Measurements from ENCODE around the gene MTHFD1L. TPM values are rescaled to one million over a fixed set of nuclear protein-coding genes. Genes with fewer than 3 reads are reported as not detected.

Gene MTHFD1L
- total RNA-seq, 5 donors from 2014 or later (not counting 1 experiment from before 2014, with no cell fraction given), result 9.3 to 34.2 (median 26.7) TPM

DNA sequence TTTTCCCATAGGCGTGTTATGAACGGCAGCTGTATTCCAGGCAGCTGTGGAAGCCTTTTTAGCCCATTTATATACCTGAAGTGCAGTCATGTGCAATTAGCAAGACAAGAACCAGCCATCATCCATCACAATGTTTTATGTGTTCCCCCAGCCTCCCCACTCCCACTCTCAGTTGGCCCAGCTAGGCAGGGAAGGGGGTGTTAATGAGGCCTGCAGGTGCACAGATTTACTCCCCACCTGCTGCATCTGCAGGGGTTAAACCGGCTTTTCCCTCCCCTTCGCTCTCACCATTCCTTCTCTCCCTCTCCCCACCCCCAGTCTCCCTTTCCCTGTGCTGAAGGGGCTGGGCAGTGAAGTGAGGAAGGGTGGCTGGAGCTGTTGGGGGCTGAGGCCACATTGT lies 224.5 kb downstream of the MTHFD1L start:
- 100% methylated on average over 2 of the region's 4 CpGs for WGBS (ENCODE audit: insufficient coverage)

DNA sequence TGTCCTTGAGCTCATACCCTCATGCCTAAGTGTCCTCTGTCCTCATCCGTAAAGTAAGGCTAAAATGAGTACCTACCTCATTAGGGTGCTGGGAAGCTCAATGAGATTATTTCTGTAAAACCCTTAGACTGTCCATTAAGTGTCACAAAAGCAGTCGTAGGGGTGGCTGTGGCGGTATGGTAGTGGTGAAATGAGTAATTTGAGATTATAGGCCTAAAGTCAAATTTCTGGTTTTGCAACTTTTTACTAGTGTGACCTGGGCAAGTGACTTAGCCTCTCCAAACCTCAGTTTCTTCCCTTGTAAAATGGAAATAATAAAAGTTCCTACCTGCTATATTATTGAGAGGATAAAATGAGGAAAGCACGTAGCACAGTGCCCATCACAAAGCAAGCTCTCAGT lies 226.1 kb downstream of the MTHFD1L start:
- Histone ChIP-seq H3K27ac (ENCODE audit: low read length) (no peak overlapping the region), H3K36me3 (ENCODE audit: control insufficient read depth in 2 of 2, extremely low read depth in 1 of 2, insufficient read depth in 1 of 2, low read length in 1 of 2) (peaks cover 0 to 2% of the 10 kb centered on the region in 2 donors), H3K4me1 (ENCODE audit: control insufficient read depth in 1 of 2, extremely low read depth in 1 of 2, insufficient read depth in 2 of 2, low read length in 2 of 2) (no peaks in the 10 kb centered on the region), H3K4me3 (ENCODE audit: control insufficient read depth in 1 of 2, extremely low read depth in 1 of 2, low read length in 1 of 2) (no peak overlapping the region), H3K9me3 (no peaks in the 10 kb centered on the region), H3K27me3 (replicated peaks in 1 of 2; ENCODE audit: control insufficient read depth in 2 of 2, extremely low read depth in 1 of 2, insufficient read depth in 2 of 2, low read length in 1 of 2) (no peaks in the 10 kb centered on the region)
- ChIA-PET POLR2A (no interaction called here), CTCF (interaction anchor here in 1 of 2 donors (0.5 kb wide), 1 partner anchor 10 kb away, joined by 4 read pairs; no protein-coding TSS in a partner anchor)
- Mint-ChIP-seq H3K9me3 (no peaks in the 10 kb centered on the region), H3K27me3 (no peaks in the 10 kb centered on the region), H3K4me3 (no peak overlapping the region), H3K27ac (no peak overlapping the region), H3K36me3 (peaks cover 48% of the 10 kb centered on the region), H3K4me1 (no peaks in the 10 kb centered on the region)
- ATAC-seq (replicated peaks in 1 of 4) (no peak), DNase-seq (no peak)
- WGBS (ENCODE audit: insufficient coverage), result 100% methylated on average over 1 of the region's 4 CpGs

More for the DNA sequence above, 224.5 kb downstream of the MTHFD1L start:
- Mint-ChIP-seq H3K27ac (no peak overlapping the region), H3K9me3 (no peaks in the 10 kb centered on the region), H3K27me3 (no peaks in the 10 kb centered on the region), H3K4me1 (no peaks in the 10 kb centered on the region), H3K4me3 (no peak overlapping the region), H3K36me3 (peaks cover 37% of the 10 kb centered on the region)
- no peaks in the 10 kb centered on the region for H3K9me3 ChIP-seq
- ATAC-seq (replicated peaks in 1 of 4) (no peak), DNase-seq (no peak)
- no peak overlapping the region for H3K4me3 ChIP-seq (ENCODE audit: control insufficient read depth in 1 of 2, extremely low read depth in 1 of 2, low read length in 1 of 2)
- no peaks in the 10 kb centered on the region for H3K27me3 ChIP-seq (replicated peaks in 1 of 2; ENCODE audit: control insufficient read depth in 2 of 2, extremely low read depth in 1 of 2, insufficient read depth in 2 of 2, low read length in 1 of 2)
- no peaks in the 10 kb centered on the region for H3K4me1 ChIP-seq (ENCODE audit: control insufficient read depth in 1 of 2, extremely low read depth in 1 of 2, insufficient read depth in 2 of 2, low read length in 2 of 2)
- ChIA-PET CTCF (no interaction called here), POLR2A (no interaction called here)
- no peak overlapping the region for H3K27ac ChIP-seq (ENCODE audit: low read length)
- H3K36me3 ChIP-seq (ENCODE audit: control insufficient read depth in 2 of 2, extremely low read depth in 1 of 2, insufficient read depth in 1 of 2, low read length in 1 of 2), result peaks cover 0 to 2% of the 10 kb centered on the region in 2 donors

DNA sequence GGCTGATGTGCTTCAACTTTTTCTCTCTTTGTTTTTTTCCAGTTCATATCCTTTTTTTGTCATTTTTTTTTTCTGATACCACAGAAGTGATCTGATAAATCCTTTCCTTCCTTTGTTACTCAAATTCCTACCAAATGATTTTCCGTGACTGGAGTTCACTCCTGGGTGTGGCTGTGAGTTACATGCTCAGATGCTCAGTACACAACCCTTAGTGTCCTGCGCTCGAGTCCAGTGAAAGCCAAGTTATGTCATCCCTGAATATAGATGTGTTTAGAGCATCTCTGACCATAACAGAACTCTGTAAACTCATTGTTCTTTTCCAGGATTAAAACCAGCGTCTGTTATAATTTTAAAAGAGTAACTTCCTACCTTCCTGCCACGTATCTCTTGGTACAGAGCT lies 227.1 kb downstream of the MTHFD1L start:
- ATAC-seq (replicated peaks in 1 of 4) (no peak), DNase-seq (no peak)
- Histone ChIP-seq H3K4me3 (ENCODE audit: control insufficient read depth in 1 of 2, extremely low read depth in 1 of 2, low read length in 1 of 2) (no peak overlapping the region), H3K4me1 (ENCODE audit: control insufficient read depth in 1 of 2, extremely low read depth in 1 of 2, insufficient read depth in 2 of 2, low read length in 2 of 2) (no peaks in the 10 kb centered on the region), H3K27me3 (replicated peaks in 1 of 2; ENCODE audit: control insufficient read depth in 2 of 2, extremely low read depth in 1 of 2, insufficient read depth in 2 of 2, low read length in 1 of 2) (no peaks in the 10 kb centered on the region), H3K9me3 (no peaks in the 10 kb centered on the region), H3K27ac (ENCODE audit: low read length) (no peak overlapping the region), H3K36me3 (ENCODE audit: control insufficient read depth in 2 of 2, extremely low read depth in 1 of 2, insufficient read depth in 1 of 2, low read length in 1 of 2) (peaks cover 0 to 2% of the 10 kb centered on the region in 2 donors)
- Mint-ChIP-seq H3K27ac (no peak overlapping the region), H3K27me3 (no peaks in the 10 kb centered on the region), H3K36me3 (peaks cover 58% of the 10 kb centered on the region), H3K4me1 (no peaks in the 10 kb centered on the region), H3K9me3 (no peaks in the 10 kb centered on the region), H3K4me3 (no peak overlapping the region)
- POLR2A ChIA-PET, result no interaction called here
- no CpG with 5 or more reads among the region's 5 CpGs for whole genome bisulfite sequencing (ENCODE audit: insufficient coverage)
- CTCF ChIA-PET, result interaction anchor here in 1 of 2 donors (0.6 kb wide), 1 partner anchor 11 kb away, joined by 5 read pairs; no protein-coding TSS in a partner anchor

DNA sequence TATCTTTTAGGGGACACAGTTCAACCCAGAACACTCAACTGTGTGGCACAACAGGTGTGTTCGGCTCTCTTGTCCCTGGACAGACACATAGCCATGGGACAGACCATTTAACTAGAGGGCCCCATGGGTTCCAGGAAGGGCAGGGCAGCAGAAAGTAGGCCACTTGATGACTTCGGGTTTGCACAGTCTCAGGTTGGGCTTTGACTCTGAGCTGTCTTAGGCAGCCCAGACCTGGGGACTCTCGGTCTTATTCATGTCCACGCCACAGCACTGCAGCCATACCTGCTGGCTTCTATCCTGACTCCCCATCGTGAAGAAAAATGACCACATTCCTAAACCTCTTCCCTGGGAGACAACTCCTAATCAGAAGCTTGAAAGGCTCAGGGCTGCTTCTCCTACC lies 228.2 kb downstream of the MTHFD1L start:
- Mint-ChIP-seq H3K27ac (no peak overlapping the region), H3K4me3 (no peak overlapping the region), H3K36me3 (peaks cover 59% of the 10 kb centered on the region), H3K27me3 (no peaks in the 10 kb centered on the region), H3K4me1 (no peaks in the 10 kb centered on the region), H3K9me3 (no peaks in the 10 kb centered on the region)
- POLR2A ChIA-PET, result no interaction called here
- H3K27me3 ChIP-seq (replicated peaks in 1 of 2; ENCODE audit: control insufficient read depth in 2 of 2, extremely low read depth in 1 of 2, insufficient read depth in 2 of 2, low read length in 1 of 2), result no peaks in the 10 kb centered on the region
- WGBS (ENCODE audit: insufficient coverage), result 82% methylated on average over 5 of the region's 5 CpGs
- peaks cover 0 to 2% of the 10 kb centered on the region in 2 donors for H3K36me3 ChIP-seq (ENCODE audit: control insufficient read depth in 2 of 2, extremely low read depth in 1 of 2, insufficient read depth in 1 of 2, low read length in 1 of 2)
- H3K9me3 ChIP-seq, result no peaks in the 10 kb centered on the region
- no peaks in the 10 kb centered on the region for H3K4me1 ChIP-seq (ENCODE audit: control insufficient read depth in 1 of 2, extremely low read depth in 1 of 2, insufficient read depth in 2 of 2, low read length in 2 of 2)
- no peak overlapping the region for H3K4me3 ChIP-seq (ENCODE audit: control insufficient read depth in 1 of 2, extremely low read depth in 1 of 2, low read length in 1 of 2)
- ATAC-seq (replicated peaks in 1 of 4) (no peak), DNase-seq (no peak)
- H3K27ac ChIP-seq (ENCODE audit: low read length), result no peak overlapping the region
- CTCF ChIA-PET, result no interaction called here

DNA sequence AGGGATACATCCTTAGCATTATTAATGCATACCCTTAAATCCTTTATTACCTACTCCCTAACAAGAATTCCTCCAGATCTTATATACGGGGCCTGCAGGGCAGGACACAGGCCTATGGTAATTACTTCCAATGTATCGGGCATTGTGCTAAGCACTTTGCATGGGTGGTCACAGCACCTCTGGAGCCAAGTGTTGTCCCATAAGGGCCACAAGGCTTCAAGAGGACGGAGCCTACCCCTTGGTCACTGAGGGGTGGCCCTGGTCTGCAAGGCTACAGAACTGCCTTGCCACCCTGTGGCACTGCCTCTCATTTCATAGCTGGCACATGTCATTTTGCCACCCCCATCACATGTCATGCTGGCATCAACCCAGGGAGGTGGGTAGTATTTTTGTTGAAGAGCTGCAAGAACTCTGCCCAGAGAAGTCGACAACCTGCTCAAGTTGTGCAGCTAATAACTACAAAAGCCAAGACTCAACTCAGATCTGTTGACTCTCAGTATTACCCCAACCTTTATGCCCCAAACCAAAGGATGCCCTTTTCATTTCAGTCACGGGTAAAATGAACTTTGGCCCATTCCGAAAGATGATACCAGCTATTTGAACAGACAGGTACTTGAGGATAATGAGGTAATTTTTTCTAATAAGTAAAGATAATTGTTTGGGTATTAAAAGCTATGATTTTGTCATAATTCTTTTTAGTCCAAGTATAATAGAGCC lies 230.2 kb downstream of the MTHFD1L start:
- H3K36me3 ChIP-seq (ENCODE audit: control insufficient read depth in 2 of 2, extremely low read depth in 1 of 2, insufficient read depth in 1 of 2, low read length in 1 of 2), result peaks cover 0 to under 1% of the 10 kb centered on the region in 2 donors
- POLR2A ChIA-PET, result interaction anchor here in 1 of 2 donors (0.5 kb wide), 1 partner anchor 1488 kb away, joined by 3 read pairs; no protein-coding TSS in a partner anchor
- no peak for ATAC-seq (replicated peaks in 1 of 4)
- CTCF ChIA-PET, result interaction anchor here in 1 of 2 donors (0.6 kb wide), 1 partner anchor 643 kb away, joined by 3 read pairs; no protein-coding TSS in a partner anchor
- Mint-ChIP-seq H3K9me3 (no peaks in the 10 kb centered on the region), H3K27me3 (no peaks in the 10 kb centered on the region), H3K4me1 (no peaks in the 10 kb centered on the region), H3K4me3 (no peak overlapping the region), H3K27ac (no peak overlapping the region), H3K36me3 (peaks cover 63% of the 10 kb centered on the region)
- no peak for DNase-seq
- H3K27me3 ChIP-seq (replicated peaks in 1 of 2; ENCODE audit: control insufficient read depth in 2 of 2, extremely low read depth in 1 of 2, insufficient read depth in 2 of 2, low read length in 1 of 2), result no peaks in the 10 kb centered on the region
- no peak overlapping the region for H3K4me3 ChIP-seq (ENCODE audit: control insufficient read depth in 1 of 2, extremely low read depth in 1 of 2, low read length in 1 of 2)
- H3K4me1 ChIP-seq (ENCODE audit: control insufficient read depth in 1 of 2, extremely low read depth in 1 of 2, insufficient read depth in 2 of 2, low read length in 2 of 2), result no peaks in the 10 kb centered on the region
- 97% methylated on average over 3 of the region's 6 CpGs for WGBS (ENCODE audit: insufficient coverage)
- H3K9me3 ChIP-seq, result no peaks in the 10 kb centered on the region
- H3K27ac ChIP-seq (ENCODE audit: low read length), result no peak overlapping the region

DNA sequence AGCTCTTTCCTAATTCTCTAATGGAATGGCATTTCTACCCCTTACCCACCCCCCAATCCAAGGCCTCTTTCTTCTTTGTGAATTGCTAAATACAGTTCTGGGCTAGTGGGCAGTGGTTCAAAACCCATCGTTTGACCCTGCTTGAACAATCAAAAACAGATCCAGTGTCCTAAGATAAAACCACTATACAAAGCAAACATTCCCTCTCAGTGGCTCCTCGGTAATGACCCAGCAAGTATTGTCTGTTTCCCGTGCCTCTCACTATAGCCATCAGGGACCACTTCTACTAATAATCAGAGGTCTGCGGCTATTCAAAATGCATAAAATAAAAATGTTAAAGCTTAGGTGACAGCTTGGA lies 230.7 kb downstream of the MTHFD1L start:
- H3K4me1 Mint-ChIP-seq, result no peaks in the 10 kb centered on the region
- DNase-seq (no peak), ATAC-seq (replicated peaks in 1 of 4) (no peak)
- WGBS (ENCODE audit: insufficient coverage), result 100% methylated on average over 1 of the region's 4 CpGs
- ChIA-PET CTCF (interaction anchor here in 1 of 2 donors (0.6 kb wide), 1 partner anchor 642 kb away, joined by 3 read pairs; no protein-coding TSS in a partner anchor), POLR2A (no interaction called here)
- peaks cover 62% of the 10 kb centered on the region for H3K36me3 Mint-ChIP-seq
- H3K27ac Mint-ChIP-seq, result no peak overlapping the region
- no peaks in the 10 kb centered on the region for H3K27me3 Mint-ChIP-seq
- Histone ChIP-seq H3K27ac (ENCODE audit: low read length) (no peak overlapping the region), H3K27me3 (replicated peaks in 1 of 2; ENCODE audit: control insufficient read depth in 2 of 2, extremely low read depth in 1 of 2, insufficient read depth in 2 of 2, low read length in 1 of 2) (no peaks in the 10 kb centered on the region), H3K4me3 (ENCODE audit: control insufficient read depth in 1 of 2, extremely low read depth in 1 of 2, low read length in 1 of 2) (no peak overlapping the region), H3K4me1 (ENCODE audit: control insufficient read depth in 1 of 2, extremely low read depth in 1 of 2, insufficient read depth in 2 of 2, low read length in 2 of 2) (no peaks in the 10 kb centered on the region), H3K9me3 (no peaks in the 10 kb centered on the region), H3K36me3 (ENCODE audit: control insufficient read depth in 2 of 2, extremely low read depth in 1 of 2, insufficient read depth in 1 of 2, low read length in 1 of 2) (no peaks in the 10 kb centered on the region)
- no peaks in the 10 kb centered on the region for H3K9me3 Mint-ChIP-seq
- H3K4me3 Mint-ChIP-seq, result no peak overlapping the region
